Pons (tissue), 1 donor: ENCODE measurements around the gene PRMT1.
A peak's percentile ranks its signal among the peaks of the same experiment; 100 is the strongest.

Experiments used
- DNase-seq: peaks from one replicate; pipeline ENCODE4 v3.0.0-alpha.2; 2016; ENCODE audit warnings: low spot score

The PRMT1 gene

DNA sequence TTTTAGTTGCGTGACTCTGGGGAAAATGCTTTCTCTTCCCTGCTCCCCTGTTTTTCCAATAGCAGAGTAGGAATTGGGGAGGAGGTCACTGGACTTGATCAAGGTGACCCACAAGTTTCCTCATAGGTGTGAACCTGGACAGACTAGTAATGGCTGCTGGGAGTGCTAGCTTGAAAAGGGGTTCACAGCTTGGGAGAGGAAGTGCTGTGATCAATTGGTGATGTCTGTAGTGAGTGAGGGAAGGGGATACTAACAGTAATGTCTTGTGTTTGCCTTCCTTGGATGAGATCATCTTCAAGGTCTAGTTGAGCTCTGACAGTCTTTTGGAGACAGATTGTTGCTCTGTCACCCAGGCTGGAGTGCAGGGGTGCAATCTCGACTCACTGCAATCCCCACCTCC lies 9.6 kb upstream of the PRMT1 start:
- no peak for DNase-seq

GRCh38 chr19:49669516-49669915 lies 7.6 kb upstream of the PRMT1 start:
- no peak for DNase-seq

DNA sequence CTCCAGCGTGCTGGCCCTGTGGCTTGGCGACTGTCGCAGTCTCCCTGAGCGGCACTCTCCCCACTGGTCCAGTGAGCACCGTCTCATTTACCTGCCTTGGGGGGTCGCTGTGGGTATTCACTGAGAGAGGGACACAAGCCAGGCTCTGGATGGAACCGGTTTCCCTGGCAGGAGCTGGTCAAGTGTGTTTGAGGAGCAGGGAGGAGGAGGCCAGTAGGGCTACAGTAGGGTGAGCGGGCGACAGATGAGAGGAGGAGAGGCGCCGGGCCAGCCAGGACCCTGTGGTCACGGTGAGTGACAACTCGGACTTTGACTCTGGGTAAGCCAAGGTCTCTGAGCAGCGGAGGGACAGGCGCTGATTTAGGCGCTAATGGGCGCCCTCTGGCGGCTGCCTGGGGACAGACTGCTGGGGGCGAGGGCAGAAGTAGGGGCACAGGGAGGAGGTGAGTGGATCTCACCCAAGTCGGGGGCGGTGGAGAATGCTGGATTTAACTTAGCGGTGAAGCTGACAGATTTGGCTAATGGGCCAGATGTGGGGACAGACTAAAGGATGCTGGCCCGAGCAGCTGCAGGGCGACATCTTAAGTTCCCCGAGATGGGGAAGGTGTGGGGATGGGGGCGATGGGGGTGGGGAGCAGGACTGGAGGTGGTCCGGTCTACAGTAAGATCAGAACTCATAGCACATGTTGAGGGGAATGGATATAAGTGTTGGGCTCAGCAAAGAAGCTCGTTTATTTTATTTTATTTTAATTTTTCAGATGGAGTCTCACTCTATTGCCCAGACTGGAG lies 4.7 kb upstream of the PRMT1 start:
- peak; percentile 67 for DNase-seq

DNA sequence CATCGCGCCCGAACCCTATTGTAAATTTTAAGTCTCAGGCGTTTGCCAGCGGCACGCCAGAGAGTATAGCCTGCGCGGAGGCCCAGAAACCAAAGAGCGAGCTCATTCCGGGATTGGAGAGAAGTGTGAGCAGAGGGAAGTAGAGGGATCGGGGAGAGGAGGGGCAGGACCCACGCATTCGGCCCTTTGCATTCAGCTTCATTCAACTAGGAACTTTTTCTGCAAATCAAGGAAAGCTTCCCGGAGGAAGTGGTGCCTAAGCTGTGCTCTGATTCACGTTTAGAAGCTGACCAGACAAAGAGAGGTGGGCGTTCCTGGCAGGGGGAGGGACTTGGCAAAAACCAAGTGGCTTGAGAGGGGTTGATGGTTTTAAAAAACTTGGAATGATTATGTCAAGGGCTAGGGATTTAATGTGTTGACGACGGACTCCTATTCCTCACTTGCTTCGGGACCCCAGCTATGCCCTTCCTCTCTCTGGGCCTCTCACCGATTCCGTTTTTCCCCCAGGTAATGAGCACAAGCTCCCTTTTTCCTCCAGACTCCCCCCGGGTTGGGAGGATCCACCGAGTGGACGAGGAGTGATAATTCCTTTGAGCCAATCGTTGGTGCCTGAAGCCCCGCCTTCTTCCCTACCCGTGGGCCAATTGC lies 811 bp upstream of the PRMT1 start:
- DNase-seq = no peak

DNA sequence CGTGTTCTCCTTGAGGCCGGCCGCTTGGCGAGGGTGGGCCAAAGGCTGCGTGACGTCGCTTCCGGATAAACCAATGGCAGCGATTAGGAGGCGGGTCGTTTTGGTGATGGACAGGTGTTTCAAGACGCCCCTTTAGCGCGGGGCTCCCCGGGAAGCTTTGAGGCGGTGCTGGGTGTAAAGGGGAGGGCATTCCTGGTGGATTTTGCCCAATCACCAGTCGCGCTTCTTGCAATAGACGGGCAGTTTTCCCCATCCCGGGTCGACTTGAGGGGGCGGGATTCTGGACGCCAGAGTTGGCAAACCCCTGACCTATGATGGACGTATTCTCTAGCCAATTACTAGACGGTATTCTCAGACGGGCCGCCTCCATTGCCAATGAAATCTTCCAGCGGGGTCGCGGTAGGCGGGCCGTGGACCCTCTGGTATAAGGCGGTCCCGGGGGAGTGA lies 264 bp upstream of the PRMT1 start:
- DNase-seq = peak; percentile 100

DNA sequence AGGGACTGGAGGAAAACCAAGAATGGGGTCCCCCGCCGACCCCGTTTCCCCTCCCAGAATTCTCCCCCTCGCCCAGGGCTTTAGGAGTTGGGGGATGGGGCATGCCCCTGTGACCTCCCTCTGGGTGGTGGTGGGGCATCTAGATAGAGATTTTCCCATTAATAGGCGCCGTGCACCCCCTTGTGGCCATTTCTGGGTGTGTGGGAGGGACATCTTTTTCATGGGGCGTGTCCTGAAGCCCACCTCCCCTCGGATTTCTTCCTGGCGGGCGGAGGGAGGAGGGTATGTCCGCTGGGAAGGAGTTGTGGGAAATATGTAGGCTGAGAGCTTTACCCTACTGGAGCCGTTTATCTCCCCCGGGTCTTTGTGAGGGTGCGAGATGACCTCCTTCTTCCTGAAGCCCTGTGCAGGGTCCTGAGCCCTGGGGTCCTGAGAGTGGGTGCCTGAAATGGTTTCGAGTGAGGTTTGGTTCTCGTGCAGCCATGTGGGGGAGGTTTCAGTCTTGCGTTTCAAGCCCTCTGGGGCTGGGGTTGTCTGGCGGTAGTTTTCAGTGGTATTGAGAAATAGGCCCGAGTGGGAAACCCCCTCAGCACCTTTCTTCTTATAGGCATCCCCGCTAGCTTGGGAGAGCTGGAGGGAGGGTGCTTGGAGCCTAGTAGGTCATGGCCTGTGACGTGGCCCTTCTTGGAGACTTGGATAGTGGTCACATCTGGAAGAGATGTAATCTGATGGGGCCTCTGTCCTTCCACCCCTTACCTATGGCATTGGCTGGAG lies 1.0 kb downstream of the PRMT1 start:
- DNase-seq = peak; percentile 72

DNA sequence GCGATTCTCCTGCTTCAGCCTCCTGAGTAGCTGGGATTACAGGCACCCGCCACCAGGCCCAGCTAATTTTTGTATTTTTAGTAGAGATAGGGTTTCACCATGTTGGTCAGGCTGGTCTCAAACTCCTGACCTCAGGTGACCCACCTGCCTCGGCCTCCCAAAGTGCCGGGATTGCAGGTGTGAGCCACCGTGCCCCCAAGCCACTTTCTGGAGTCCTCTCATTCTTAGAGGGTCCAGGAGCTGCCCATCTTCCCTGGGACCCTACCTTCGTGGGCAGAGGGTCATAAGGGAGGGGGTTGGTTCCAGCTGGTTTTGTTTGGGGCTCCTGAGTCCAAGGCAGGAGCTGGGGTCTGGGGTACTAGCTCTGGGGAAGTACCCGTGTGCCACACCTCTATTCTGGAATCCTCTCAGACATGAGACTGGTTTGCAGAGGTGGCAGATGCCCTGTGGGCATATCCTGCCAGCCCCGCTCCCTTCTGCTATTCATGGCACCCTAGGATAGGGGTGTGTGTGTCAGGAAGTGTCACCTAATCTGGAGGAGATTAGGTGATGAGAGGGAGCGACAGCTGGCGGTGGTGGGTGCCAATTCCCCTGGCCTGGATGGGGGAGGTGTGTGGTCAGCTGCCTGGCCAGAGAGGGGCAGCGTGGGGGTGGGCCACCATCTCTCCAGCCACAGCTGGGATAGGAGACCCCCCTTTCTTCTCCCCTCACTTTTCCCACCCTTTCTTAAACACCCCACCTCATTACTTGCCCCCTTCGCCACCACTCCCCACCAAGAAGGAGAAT lies 2.1 kb downstream of the PRMT1 start:
- no peak for DNase-seq

DNA sequence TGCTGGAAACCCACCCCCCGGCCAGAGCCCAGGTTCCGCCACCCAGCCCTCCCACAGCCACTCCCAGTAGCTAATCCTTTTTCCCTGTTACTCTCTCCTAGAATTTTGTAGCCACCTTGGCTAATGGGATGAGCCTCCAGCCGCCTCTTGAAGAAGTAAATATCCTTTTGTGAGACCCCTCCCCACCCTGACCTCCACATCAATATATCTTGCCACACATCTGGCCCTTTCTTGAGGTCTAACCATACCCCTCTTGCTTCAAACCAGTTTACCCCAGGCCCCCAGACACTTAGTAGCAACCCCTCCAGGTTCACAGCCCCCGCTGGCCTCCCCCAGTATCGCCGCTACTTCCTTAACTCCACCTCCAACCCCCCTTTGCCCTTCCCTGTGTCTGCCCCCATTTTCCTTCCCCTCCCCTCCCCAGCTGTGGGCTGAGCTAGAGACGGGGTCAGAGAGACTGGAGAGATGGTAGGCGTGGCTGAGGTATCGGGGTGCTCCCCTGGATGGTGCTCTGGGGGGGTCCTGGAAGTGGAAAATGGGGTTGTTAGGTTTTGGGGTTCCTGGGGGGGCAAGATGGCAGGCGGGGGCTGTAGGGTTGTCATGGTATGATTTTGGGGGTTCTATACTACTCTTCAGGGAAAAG lies 2.8 kb downstream of the PRMT1 start:
- DNase-seq = no peak

GRCh38 chr19:49680421-49681351 lies 3.6 kb downstream of the PRMT1 start:
- peak; percentile 73 for DNase-seq

DNA sequence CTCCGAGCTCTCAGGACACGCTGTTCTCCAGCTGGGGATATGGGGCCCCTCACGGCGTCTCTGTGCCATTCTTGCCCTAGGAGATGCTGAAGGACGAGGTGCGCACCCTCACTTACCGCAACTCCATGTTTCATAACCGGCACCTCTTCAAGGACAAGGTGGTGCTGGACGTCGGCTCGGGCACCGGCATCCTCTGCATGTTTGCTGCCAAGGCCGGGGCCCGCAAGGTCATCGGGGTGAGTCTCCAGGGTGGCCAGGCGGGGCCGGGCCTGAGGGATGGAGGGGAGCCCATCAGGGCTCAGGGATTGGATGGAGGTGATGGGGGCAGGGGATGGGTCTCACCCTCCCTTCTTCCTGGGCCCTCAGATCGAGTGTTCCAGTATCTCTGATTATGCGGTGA lies 4.8 kb downstream of the PRMT1 start:
- DNase-seq = no peak

DNA sequence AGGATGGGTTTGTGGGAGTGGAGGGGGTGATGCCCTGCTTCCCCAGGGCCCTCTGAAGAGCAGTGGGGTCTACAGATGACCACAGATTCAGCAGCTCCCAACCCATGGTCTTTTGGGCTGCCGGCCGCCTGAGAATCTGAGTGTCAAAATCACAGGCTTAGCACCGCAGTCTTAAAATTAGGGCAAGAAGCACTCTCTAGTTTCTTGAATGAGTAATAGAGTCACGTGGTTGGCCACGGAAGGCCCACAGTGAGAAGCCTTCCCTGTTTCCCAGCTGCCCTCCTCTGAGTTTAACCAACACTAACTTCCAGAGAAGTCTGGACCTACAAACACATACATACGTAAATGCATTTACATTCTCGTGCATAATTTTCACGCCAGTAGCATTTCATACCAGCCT lies 5.2 kb downstream of the PRMT1 start:
- no peak for DNase-seq

- DNase-seq = no peak
These were observed 6.8 kb downstream of the PRMT1 start for GRCh38 chr19:49683814-49684250.

GRCh38 chr19:49684251-49684982 lies 7.3 kb downstream of the PRMT1 start:
- no peak for DNase-seq

GRCh38 chr19:49684983-49685553 lies 8.0 kb downstream of the PRMT1 start:
- no peak for DNase-seq

GRCh38 chr19:49685845-49686332 lies 8.8 kb downstream of the PRMT1 start:
- DNase-seq = no peak

- DNase-seq = no peak
These were observed 9.5 kb downstream of the PRMT1 start for GRCh38 chr19:49686503-49687088.

GRCh38 chr19:49687150-49687549 lies 10.1 kb downstream of the PRMT1 start:
- no peak for DNase-seq

GRCh38 chr19:49687566-49688316 lies 10.7 kb downstream of the PRMT1 start:
- no peak for DNase-seq
